T-helper 17 cell (primary cell): ENCODE data around the gene GRIK4. TPM values are rescaled to one million over a fixed set of nuclear protein-coding genes. Genes with fewer than 3 reads are reported as not detected.

Experiments used
- ATAC-seq: fragments of 150-1000 bp; cut with Tn5 transposase; 2 replicates; pipeline ENCODE4 v1.10.0; 2021; ENCODE audit warnings: mild to moderate bottlenecking, moderate library complexity
- DNase-seq, 3 donors: peaks; one replicate each; pipeline versions ENCODE4 v3.0.0 to v3.0.0-alpha.2; 2020 to 2021
- H3K9me3 ChIP-seq: one replicate; pipeline ENCODE4 v1.7.0; 2013; ENCODE audit warnings: low read length, mild to moderate bottlenecking; ENCODE audit not compliant: control insufficient read depth, poor library complexity, severe bottlenecking
- H3K27ac Mint-ChIP-seq: one replicate; pipeline ENCODE4 v1.8.0; 2022; ENCODE audit warnings: mild to moderate bottlenecking, moderate library complexity, mixed read lengths
- H3K27me3 Mint-ChIP-seq: one replicate; pipeline ENCODE4 v1.8.0; 2022; ENCODE audit warnings: mixed read lengths
- H3K36me3 Mint-ChIP-seq: one replicate; pipeline ENCODE4 v1.8.0; 2022; ENCODE audit warnings: low read depth, mixed read lengths
- H3K4me1 Mint-ChIP-seq: one replicate; pipeline ENCODE4 v1.8.0; 2022; ENCODE audit warnings: mild to moderate bottlenecking, mixed read lengths
- H3K4me3 Mint-ChIP-seq: one replicate; pipeline ENCODE4 v1.8.0; 2022; ENCODE audit warnings: mild to moderate bottlenecking, moderate library complexity, mixed read lengths
- total RNA-seq, 4 donors: library from RNA in 2 of 4; stranded (reverse) in 2 of 4; gene quantifications; one replicate each; pipeline ENCODE4 v1.2.3 and lab custom pipeline; 2022 to 2026

The GRIK4 gene
- total RNA-seq, 2 donors from 2014 or later, result 0.05 to 0.10 TPM

DNA sequence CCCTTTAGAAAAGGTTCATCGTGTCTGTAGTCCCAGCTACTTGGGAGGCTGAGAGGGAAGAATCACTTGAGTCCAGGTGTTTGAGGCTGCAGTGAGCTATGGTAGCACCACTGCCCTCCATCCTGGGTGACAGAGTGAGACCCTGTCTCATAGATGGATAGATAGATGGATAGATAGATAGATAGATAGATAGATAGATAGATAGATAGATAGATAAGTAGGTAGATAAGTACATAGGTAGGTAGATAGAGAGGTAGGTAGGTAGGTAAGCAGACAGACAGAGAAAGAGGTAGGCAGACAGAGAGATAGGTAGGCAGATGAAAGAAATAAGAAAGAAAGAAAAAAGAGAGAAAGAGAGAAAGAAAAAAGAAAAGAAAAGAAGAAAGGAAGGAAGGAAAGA is 156.4 kb downstream of the GRIK4 start:
- no peak for ATAC-seq
- no peaks in the 10 kb centered on the region for H3K9me3 ChIP-seq
- Mint-ChIP-seq H3K4me3 (no peak overlapping the region), H3K27me3 (peaks cover 28% of the 10 kb centered on the region), H3K4me1 (no peaks in the 10 kb centered on the region), H3K27ac (no peak overlapping the region), H3K36me3 (peaks cover 5% of the 10 kb centered on the region)
- no peak for DNase-seq

GRCh38 chr11:120668537-120668936 is 157.0 kb downstream of the GRIK4 start:
- Mint-ChIP-seq H3K4me1 (no peaks in the 10 kb centered on the region), H3K36me3 (peaks cover 5% of the 10 kb centered on the region), H3K27ac (no peak overlapping the region), H3K4me3 (no peak overlapping the region), H3K27me3 (peaks cover 26% of the 10 kb centered on the region)
- H3K9me3 ChIP-seq, result no peaks in the 10 kb centered on the region
- no peak for DNase-seq
- ATAC-seq, result no peak

- peaks cover 3% of the 10 kb centered on the region for H3K36me3 Mint-ChIP-seq
- H3K9me3 ChIP-seq, result no peaks in the 10 kb centered on the region
- no peak for DNase-seq
- H3K4me3 Mint-ChIP-seq, result no peak overlapping the region
- H3K27me3 Mint-ChIP-seq, result peaks cover 59% of the 10 kb centered on the region
- ATAC-seq, result no peak
- H3K4me1 Mint-ChIP-seq, result no peaks in the 10 kb centered on the region
- no peak overlapping the region for H3K27ac Mint-ChIP-seq
These were observed 163.0 kb downstream of the GRIK4 start for GRCh38 chr11:120674542-120674941.

GRCh38 chr11:120675171-120675570 is 163.6 kb downstream of the GRIK4 start:
- ATAC-seq (no peak), DNase-seq (no peak)
- peaks cover 3% of the 10 kb centered on the region for H3K36me3 Mint-ChIP-seq
- no peak overlapping the region for H3K27ac Mint-ChIP-seq
- H3K4me3 Mint-ChIP-seq, result no peak overlapping the region
- H3K9me3 ChIP-seq, result no peaks in the 10 kb centered on the region
- H3K27me3 Mint-ChIP-seq, result peaks cover 65% of the 10 kb centered on the region
- H3K4me1 Mint-ChIP-seq, result no peaks in the 10 kb centered on the region

DNA sequence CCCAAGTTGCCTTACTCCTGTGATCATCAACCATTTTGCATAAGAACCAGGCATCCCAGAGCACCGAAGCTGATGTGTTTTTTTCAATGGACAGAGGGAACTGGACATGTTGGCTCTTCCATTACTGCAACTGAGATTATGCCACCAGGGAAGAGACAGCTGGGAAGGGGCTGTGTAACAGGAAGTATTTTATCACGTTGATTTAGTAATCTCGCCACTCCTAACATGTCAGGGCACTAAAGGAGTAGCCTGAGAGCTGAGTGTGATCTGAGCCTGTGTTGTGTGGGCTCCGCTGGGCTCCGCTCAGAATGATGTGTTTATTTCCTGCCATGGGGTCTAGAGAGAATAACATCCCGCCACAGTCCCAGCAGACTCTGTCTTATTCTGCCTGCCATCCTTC is 165.4 kb downstream of the GRIK4 start:
- peaks cover 3% of the 10 kb centered on the region for H3K36me3 Mint-ChIP-seq
- no peaks in the 10 kb centered on the region for H3K9me3 ChIP-seq
- no peak overlapping the region for H3K4me3 Mint-ChIP-seq
- no peak for DNase-seq
- peaks cover 83% of the 10 kb centered on the region for H3K27me3 Mint-ChIP-seq
- no peaks in the 10 kb centered on the region for H3K4me1 Mint-ChIP-seq
- no peak overlapping the region for H3K27ac Mint-ChIP-seq
- ATAC-seq, result no peak

GRCh38 chr11:120680322-120680721 is 168.8 kb downstream of the GRIK4 start:
- no peak overlapping the region for H3K27ac Mint-ChIP-seq
- peaks cover 86% of the 10 kb centered on the region for H3K27me3 Mint-ChIP-seq
- H3K36me3 Mint-ChIP-seq, result peaks cover 8% of the 10 kb centered on the region
- no peak for DNase-seq
- ATAC-seq, result no peak
- no peak overlapping the region for H3K4me3 Mint-ChIP-seq
- no peaks in the 10 kb centered on the region for H3K4me1 Mint-ChIP-seq
- H3K9me3 ChIP-seq, result no peaks in the 10 kb centered on the region

DNA sequence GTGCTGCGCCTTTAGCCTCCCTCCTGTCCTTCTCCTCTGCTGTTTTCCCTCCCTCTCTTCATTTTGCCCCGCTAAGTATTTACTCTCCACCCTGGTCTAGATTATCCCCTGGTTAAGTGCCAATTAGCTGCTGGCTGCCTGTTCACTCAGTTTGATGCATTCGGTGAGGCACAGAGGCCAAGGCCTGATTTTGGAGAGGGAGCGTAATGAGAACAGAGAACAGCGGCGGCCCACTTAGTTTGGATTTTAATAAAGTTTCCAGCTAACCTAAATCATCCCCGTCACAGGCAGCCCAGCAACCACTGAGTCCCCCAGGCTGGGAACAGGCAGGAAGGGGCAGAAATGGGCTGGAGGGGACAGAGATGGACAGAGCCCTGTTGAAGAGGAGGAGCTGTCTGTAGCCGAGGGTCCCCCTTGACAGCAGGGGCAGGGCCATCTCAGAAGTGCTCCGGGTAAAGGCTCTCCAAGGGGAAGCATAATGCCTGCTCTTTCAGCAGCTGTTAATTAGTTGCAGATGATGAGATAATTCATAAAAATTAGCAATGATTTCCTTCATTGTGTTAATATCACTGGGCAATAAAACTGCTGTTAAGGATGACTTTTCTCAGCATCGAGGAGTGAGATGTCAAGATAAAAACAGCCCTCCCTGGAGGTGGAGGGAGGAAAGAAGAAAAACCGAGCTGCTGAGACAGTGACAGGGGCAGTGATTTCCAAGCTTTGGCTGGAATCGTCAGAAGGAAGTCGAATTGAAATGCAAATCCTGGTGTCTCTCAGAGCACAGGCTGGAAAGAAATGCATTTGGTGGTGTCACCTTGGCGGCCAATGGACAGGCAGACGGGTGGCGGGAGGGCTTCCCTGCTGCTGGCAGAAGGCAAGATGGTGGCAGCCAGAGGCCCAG is 170.1 kb downstream of the GRIK4 start:
- H3K36me3 Mint-ChIP-seq, result peaks cover 8% of the 10 kb centered on the region
- peaks cover 4% of the 10 kb centered on the region for H3K4me1 Mint-ChIP-seq
- H3K27ac Mint-ChIP-seq, result no peak overlapping the region
- H3K9me3 ChIP-seq, result no peaks in the 10 kb centered on the region
- DNase-seq, result no peak
- no peak for ATAC-seq
- no peak overlapping the region for H3K4me3 Mint-ChIP-seq
- H3K27me3 Mint-ChIP-seq, result peaks cover 90% of the 10 kb centered on the region

GRCh38 chr11:120682332-120682649 is 170.7 kb downstream of the GRIK4 start:
- no peak overlapping the region for H3K4me3 Mint-ChIP-seq

GRCh38 chr11:120682866-120683265 is 171.3 kb downstream of the GRIK4 start:
- ATAC-seq (no peak), DNase-seq (no peak)
- H3K27ac Mint-ChIP-seq, result peak overlapping the region; percentile 24
- H3K4me1 Mint-ChIP-seq, result peaks cover 4% of the 10 kb centered on the region
- peaks cover 8% of the 10 kb centered on the region for H3K36me3 Mint-ChIP-seq
- H3K27me3 Mint-ChIP-seq, result peaks cover 87% of the 10 kb centered on the region
- H3K9me3 ChIP-seq, result no peaks in the 10 kb centered on the region
- H3K4me3 Mint-ChIP-seq, result no peak overlapping the region

More at GRCh38 chr11:120682332-120682649, 170.7 kb downstream of the GRIK4 start:
- no peak for ATAC-seq
- Mint-ChIP-seq H3K27me3 (peaks cover 87% of the 10 kb centered on the region), H3K4me1 (peaks cover 4% of the 10 kb centered on the region), H3K36me3 (peaks cover 8% of the 10 kb centered on the region), H3K27ac (no peak overlapping the region)
- DNase-seq, result no peak
- H3K9me3 ChIP-seq, result no peaks in the 10 kb centered on the region

GRCh38 chr11:120686516-120686915 is 175.0 kb downstream of the GRIK4 start:
- peaks cover 13% of the 10 kb centered on the region for H3K36me3 Mint-ChIP-seq
- H3K27ac Mint-ChIP-seq, result no peak overlapping the region
- H3K27me3 Mint-ChIP-seq, result peaks cover 91% of the 10 kb centered on the region
- DNase-seq, result no peak
- H3K4me1 Mint-ChIP-seq, result peaks cover 7% of the 10 kb centered on the region
- H3K4me3 Mint-ChIP-seq, result no peak overlapping the region
- no peaks in the 10 kb centered on the region for H3K9me3 ChIP-seq
- ATAC-seq, result no peak

GRCh38 chr11:120688163-120688562 is 176.6 kb downstream of the GRIK4 start:
- peaks cover 86% of the 10 kb centered on the region for H3K27me3 Mint-ChIP-seq
- no peak for DNase-seq
- no peak overlapping the region for H3K4me3 Mint-ChIP-seq
- H3K27ac Mint-ChIP-seq, result no peak overlapping the region
- H3K9me3 ChIP-seq, result no peaks in the 10 kb centered on the region
- peaks cover 7% of the 10 kb centered on the region for H3K4me1 Mint-ChIP-seq
- ATAC-seq, result no peak
- peaks cover 11% of the 10 kb centered on the region for H3K36me3 Mint-ChIP-seq

DNA sequence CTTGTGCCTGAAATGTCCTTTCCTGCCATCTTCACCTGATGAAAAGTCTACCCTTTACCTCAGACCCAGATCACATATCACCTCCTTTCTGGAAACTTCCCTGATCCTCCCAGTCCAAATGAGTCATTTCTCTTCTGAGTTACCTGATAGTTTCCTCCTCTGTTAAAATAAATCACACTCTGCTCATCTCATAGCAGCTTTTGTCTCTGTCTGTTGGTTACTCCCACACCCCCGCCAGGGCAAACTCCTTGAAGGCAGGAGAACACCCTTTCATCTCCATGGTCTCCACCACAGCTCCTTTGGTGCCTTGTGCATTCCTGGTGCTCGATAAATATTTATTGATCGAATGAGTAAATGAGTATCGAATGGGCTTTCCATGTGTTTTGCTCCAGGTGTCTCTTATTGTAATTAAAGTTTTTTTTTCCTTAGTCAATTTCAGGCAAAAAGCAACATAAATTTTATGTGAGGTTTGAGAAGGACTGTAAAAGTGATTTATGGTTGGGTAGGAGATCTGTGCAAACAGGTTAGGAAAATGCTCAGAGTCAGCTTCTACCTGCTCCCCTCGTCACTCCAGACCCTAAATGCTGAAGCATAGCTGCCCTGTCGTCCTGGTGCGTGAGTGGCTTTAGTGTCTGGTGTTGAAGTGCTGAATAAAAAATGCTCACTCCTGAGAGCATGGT is 178.2 kb downstream of the GRIK4 start:
- H3K27me3 Mint-ChIP-seq, result peaks cover 84% of the 10 kb centered on the region
- peaks cover 7% of the 10 kb centered on the region for H3K4me1 Mint-ChIP-seq
- no peaks in the 10 kb centered on the region for H3K9me3 ChIP-seq
- ATAC-seq (no peak), DNase-seq (no peak)
- peaks cover 12% of the 10 kb centered on the region for H3K36me3 Mint-ChIP-seq
- no peak overlapping the region for H3K27ac Mint-ChIP-seq
- no peak overlapping the region for H3K4me3 Mint-ChIP-seq

- Mint-ChIP-seq H3K4me3 (no peak overlapping the region), H3K36me3 (peaks cover 12% of the 10 kb centered on the region), H3K27me3 (peaks cover 85% of the 10 kb centered on the region), H3K4me1 (peaks cover 9% of the 10 kb centered on the region), H3K27ac (no peak overlapping the region)
- H3K9me3 ChIP-seq, result no peaks in the 10 kb centered on the region
- ATAC-seq (no peak), DNase-seq (no peak)
These were observed 178.9 kb downstream of the GRIK4 start for GRCh38 chr11:120690406-120690805.
